Left ventricle myocardium inferior (tissue), 1 donor: ENCODE results near the gene MYCN. TPM values are rescaled to one million over a fixed set of nuclear protein-coding genes. Genes with fewer than 3 reads are reported as not detected.

Source experiments
- DNase-seq: peaks from one replicate; pipeline ENCODE4 v3.0.0-alpha.2; 2020
- H3K27ac ChIP-seq: fragments of 200-600 bp; replicated peaks from 2 replicates; pipeline ENCODE4 v1.8.0; 2021
- H3K27me3 ChIP-seq: fragments of 200-600 bp; 2 replicates; pipeline ENCODE4 v1.8.0; 2021; ENCODE audit warnings: low read depth
- H3K36me3 ChIP-seq: fragments of 200-600 bp; 2 replicates; pipeline ENCODE4 v1.8.0; 2021
- H3K4me1 ChIP-seq: fragments of 200-600 bp; 2 replicates; pipeline ENCODE4 v1.8.0; 2021
- H3K4me3 ChIP-seq: fragments of 200-600 bp; 2 replicates; pipeline ENCODE4 v1.8.0; 2021; ENCODE audit warnings: mild to moderate bottlenecking, moderate library complexity
- H3K9me3 ChIP-seq: fragments of 200-600 bp; replicated peaks from 2 replicates; pipeline ENCODE4 v1.8.0; 2021
- CTCF ChIP-seq: fragments of 200-600 bp; IDR thresholded peaks from 2 replicates; pipeline ENCODE4 v1.8.0; 2021; ENCODE audit warnings: antibody characterized with exemption, mild to moderate bottlenecking, borderline replicate concordance
- intact Hi-C: fragments of 100-400 bp; cut with micrococcal nuclease; formaldehyde crosslinking; loops from one replicate; pipeline ENCODE4 v1.11.0; 2022
- total RNA-seq: library from RNA; stranded (reverse); fragmentation: NEBNext Ultra II Directional; extraction: Animal tissue kit (Norgen Biotek cat#: 25700); gene quantifications from one replicate; pipeline ENCODE4 v1.2.1, GENCODE V29; 2021
- donor health status: DM: no; HTN: yes; CAD: no; lungs with severe emphysema.

The MYCN gene
- total RNA-seq, 1 donor from 2014 or later, result 0.38 TPM

GRCh38 chr2:15931319-15931890 is 8.9 kb upstream of the MYCN start:
- intact Hi-C loops, result loop anchor here (10.0 kb wide), 1 partner anchor 297 kb away; no protein-coding TSS in a partner anchor
- peaks cover 12% of the 10 kb centered on the region for H3K27me3 ChIP-seq
- H3K9me3 ChIP-seq, result no peaks in the 10 kb centered on the region
- DNase-seq, result no peak
- no peak for TF ChIP-seq CTCF
- no peak overlapping the region for H3K27ac ChIP-seq
- H3K4me3 ChIP-seq, result no peak overlapping the region
- no peaks in the 10 kb centered on the region for H3K36me3 ChIP-seq
- no peaks in the 10 kb centered on the region for H3K4me1 ChIP-seq

- no peak for TF ChIP-seq CTCF
- intact Hi-C loops, result loop anchor here (10.0 kb wide), 1 partner anchor 297 kb away; no protein-coding TSS in a partner anchor
- H3K27me3 ChIP-seq, result peaks cover 12% of the 10 kb centered on the region
Measured at GRCh38 chr2:15931950-15932349, 8.4 kb upstream of the MYCN start.

GRCh38 chr2:15932394-15933183 is 7.8 kb upstream of the MYCN start:
- no peak overlapping the region for H3K4me3 ChIP-seq
- intact Hi-C loops, result loop anchor here (10.0 kb wide), 1 partner anchor 298 kb away; no protein-coding TSS in a partner anchor
- H3K4me1 ChIP-seq, result no peaks in the 10 kb centered on the region
- DNase-seq, result no peak
- no peak for TF ChIP-seq CTCF
- H3K27me3 ChIP-seq, result peaks cover 15% of the 10 kb centered on the region
- H3K27ac ChIP-seq, result no peak overlapping the region
- no peaks in the 10 kb centered on the region for H3K36me3 ChIP-seq
- no peaks in the 10 kb centered on the region for H3K9me3 ChIP-seq

More at GRCh38 chr2:15931950-15932349, 8.4 kb upstream of the MYCN start:
- Histone ChIP-seq H3K4me1 (no peaks in the 10 kb centered on the region), H3K4me3 (no peak overlapping the region), H3K27ac (no peak overlapping the region), H3K36me3 (no peaks in the 10 kb centered on the region), H3K9me3 (no peaks in the 10 kb centered on the region)
- no peak for DNase-seq

GRCh38 chr2:15933184-15933845 is 7.0 kb upstream of the MYCN start:
- Histone ChIP-seq H3K27ac (no peak overlapping the region), H3K4me3 (no peak overlapping the region), H3K27me3 (peaks cover 17% of the 10 kb centered on the region), H3K36me3 (no peaks in the 10 kb centered on the region), H3K9me3 (no peaks in the 10 kb centered on the region), H3K4me1 (no peaks in the 10 kb centered on the region)
- TF ChIP-seq CTCF, result no peak
- intact Hi-C loops, result loop anchor here (10.0 kb wide), 1 partner anchor 299 kb away; no protein-coding TSS in a partner anchor
- DNase-seq, result no peak

GRCh38 chr2:15934291-15934945 is 5.9 kb upstream of the MYCN start:
- intact Hi-C loops, result loop anchor here (10.0 kb wide), 1 partner anchor 300 kb away; no protein-coding TSS in a partner anchor
- H3K27ac ChIP-seq, result no peak overlapping the region

More at GRCh38 chr2:15934291-15934945, 5.9 kb upstream of the MYCN start:
- Histone ChIP-seq H3K9me3 (no peaks in the 10 kb centered on the region), H3K36me3 (no peaks in the 10 kb centered on the region), H3K27me3 (peaks cover 23% of the 10 kb centered on the region), H3K4me3 (no peak overlapping the region), H3K4me1 (peaks cover 4% of the 10 kb centered on the region)
- DNase-seq, result no peak
- no peak for TF ChIP-seq CTCF
